Esophagus muscularis mucosa (tissue), 4 donors: ENCODE data around the gene PIP5KL1. TPM values are rescaled to one million over a fixed set of nuclear protein-coding genes. Genes with fewer than 3 reads are reported as not detected.

Source experiments
- DNase-seq: peaks from one replicate; pipeline ENCODE4 v3.0.0-alpha.2; 2017; ENCODE audit errors: extremely low spot score
- H3K27ac ChIP-seq, 4 donors: fragments of 200-600 bp; sonication (generic); replicated peaks in 1 of 4; 1 replicate in 3 of 4; 2 replicates in 1 of 4; pipeline ENCODE4 v1.5.1; 2016 to 2019; ENCODE audit warnings: mild to moderate bottlenecking in 1 of 4
- H3K27me3 ChIP-seq, 4 donors: fragments of 200-600 bp; sonication (generic); one replicate each; pipeline versions ENCODE4 v1.5.1 to v1.6.0; 2016 to 2019
- H3K36me3 ChIP-seq, 4 donors: fragments of 200-600 bp; sonication (generic); one replicate each; pipeline ENCODE4 v1.5.1; 2016 to 2019
- H3K4me1 ChIP-seq, 4 donors: fragments of 200-600 bp; sonication (generic); one replicate each; pipeline ENCODE4 v1.5.1; 2016 to 2019
- H3K4me3 ChIP-seq, 4 donors: fragments of 200-600 bp; sonication (generic); 1 replicate in 2 of 4; 2 replicates in 2 of 4; pipeline ENCODE4 v1.5.1; 2016 to 2019; ENCODE audit warnings: mild to moderate bottlenecking in 4 of 4, moderate library complexity in 1 of 4
- H3K9me3 ChIP-seq, 4 donors: fragments of 200-600 bp; sonication (generic); 1 replicate in 3 of 4; 2 replicates in 1 of 4; pipeline ENCODE4 v1.5.1; 2016 to 2019
- CTCF ChIP-seq, 3 experiments: fragments of 200-600 bp in 2 of 3; fragments of 450-650 bp in 1 of 3; sonication (generic) in 2 of 3; IDR thresholded peaks; one replicate each; pipeline ENCODE4 v1.5.1; 2017 to 2019; ENCODE audit warnings: antibody characterized with exemption in 3 of 3, mild to moderate bottlenecking in 2 of 3, moderate library complexity in 1 of 3
- EP300 ChIP-seq: sonication (generic); formaldehyde crosslinking; IDR thresholded peaks from one replicate; pipeline ENCODE4 v1.6.1; 2017; ENCODE audit warnings: antibody characterized with exemption
- POLR2A ChIP-seq: fragments of 450-650 bp; IDR thresholded peaks from one replicate; pipeline ENCODE4 v1.6.1; 2017; ENCODE audit warnings: antibody characterized with exemption, moderate library complexity, mild to moderate bottlenecking, low read depth
- POLR2AphosphoS5 ChIP-seq, 2 donors: sonication (generic); formaldehyde crosslinking; IDR thresholded peaks; one replicate each; pipeline ENCODE4 v1.6.1; 2017; ENCODE audit warnings: antibody characterized with exemption in 2 of 2
- WGBS: methylation state at CpG from one replicate; pipeline ENCODE4 v1.1.5; 2018; 5-methylcytosine and 5-hydroxymethylcytosine counted together
- intact Hi-C: fragments of 100-400 bp; cut with DNase I; formaldehyde crosslinking; loops from one replicate; pipeline ENCODE4 v1.15.1; 2023
- total RNA-seq, 4 donors: library from RNA; depleted of rRNA; stranded (reverse); fragments of >200 nt; gene quantifications; one replicate each; pipeline versions ENCODE4 v1.1.0 to v1.2.1, GENCODE V29; 2016

Gene PIP5KL1
- total RNA-seq, 4 donors from 2014 or later, result 1.3 to 2.8 (median 2.2) TPM

GRCh38 chr9:127923771-127924170, 6.8 kb downstream of the PIP5KL1 start:
- peaks cover 40 to 56% (median 49%) of the 10 kb centered on the region in 4 donors for H3K4me1 ChIP-seq
- H3K36me3 ChIP-seq, result no peaks in the 10 kb centered on the region
- peaks cover 0 to 61% (median 23%) of the 10 kb centered on the region in 4 donors for H3K27me3 ChIP-seq
- no peaks in the 10 kb centered on the region for H3K9me3 ChIP-seq
- TF ChIP-seq POLR2AphosphoS5 (IDR thresholded peaks at IDR 0.05) (no peak), EP300 (no peak), CTCF (IDR thresholded peaks at IDR 0.05) (no peak)
- no peak overlapping the region for H3K4me3 ChIP-seq
- no peak for DNase-seq
- intact Hi-C loops, result loop anchor here (2.0 to 10.0 kb wide), 4 partner anchors 121 to 419 kb away; partner anchors contain the start of genes CDK9 and FPGS
- 81% methylated on average over 8 of the region's 8 CpGs for WGBS
- H3K27ac ChIP-seq, result no peak overlapping the region

- TF ChIP-seq EP300, result no peak
- no peak for TF ChIP-seq CTCF (IDR thresholded peaks at IDR 0.05)
- no peak for TF ChIP-seq POLR2AphosphoS5 (IDR thresholded peaks at IDR 0.05)
- no peak for TF ChIP-seq POLR2A
- Histone ChIP-seq H3K4me1 (peaks cover 43 to 57% (median 51%) of the 10 kb centered on the region in 4 donors), H3K9me3 (no peaks in the 10 kb centered on the region), H3K27me3 (peaks cover 0 to 53% (median 19%) of the 10 kb centered on the region in 4 donors), H3K36me3 (no peaks in the 10 kb centered on the region), H3K4me3 (no peak overlapping the region), H3K27ac (no peak overlapping the region)
- 37% methylated on average over 6 of the region's 6 CpGs for WGBS
- intact Hi-C loops, result loop anchor here (2.0 to 10.0 kb wide), 4 partner anchors 121 to 418 kb away; partner anchors contain the start of genes CDK9 and FPGS
- no peak for DNase-seq
Observed at GRCh38 chr9:127923046-127923445, 7.5 kb downstream of the PIP5KL1 start.

DNA sequence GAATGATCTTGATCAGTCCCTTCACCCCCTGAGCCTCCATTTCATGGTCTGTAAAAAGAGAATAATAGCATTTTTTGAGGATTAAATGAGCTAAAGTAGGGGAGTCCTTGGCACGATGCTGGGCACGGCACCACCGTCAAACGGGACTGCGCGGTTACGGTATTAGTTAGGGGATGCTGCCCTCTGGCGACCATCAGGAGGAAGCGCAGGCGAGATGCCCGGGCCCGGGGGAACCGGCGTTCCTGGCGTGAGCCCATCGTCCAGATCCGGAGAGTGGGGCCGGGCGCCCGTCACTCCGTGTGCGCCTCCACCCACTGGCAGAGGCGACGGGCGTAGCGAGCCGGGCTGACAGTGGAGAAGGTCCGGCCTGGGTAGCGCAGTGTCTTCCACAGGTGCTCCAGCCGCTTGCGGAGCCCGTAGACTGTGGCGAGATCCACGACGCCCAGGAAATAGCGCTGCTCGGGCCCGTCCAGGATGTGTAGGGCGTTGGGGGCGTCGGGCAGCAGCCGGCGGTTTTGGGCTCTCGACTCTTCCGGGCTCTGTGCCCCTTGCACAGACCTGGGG, 8.9 kb downstream of the PIP5KL1 start:
- intact Hi-C loops, result loop anchor here (1.0 to 10.0 kb wide), 6 partner anchors 47 to 417 kb away; partner anchors contain the start of genes CDK9, FPGS and TOR2A
- Histone ChIP-seq H3K27ac (no peak overlapping the region), H3K36me3 (no peaks in the 10 kb centered on the region), H3K27me3 (peaks cover 0 to 39% (median 5%) of the 10 kb centered on the region in 4 donors), H3K4me1 (peaks cover 41 to 53% (median 47%) of the 10 kb centered on the region in 4 donors), H3K4me3 (peak overlapping the region; percentile 14 to 47 (median 24)), H3K9me3 (no peaks in the 10 kb centered on the region)
- TF ChIP-seq POLR2A (no peak), CTCF (IDR thresholded peaks at IDR 0.05) (peak; percentile 95 to 99 (median 97)), EP300 (no peak), POLR2AphosphoS5 (IDR thresholded peaks at IDR 0.05) (peak in 1 of 2 donors; percentile 57)
- WGBS, result 37% methylated on average over 15 of the region's 45 CpGs
- no peak for DNase-seq

DNA sequence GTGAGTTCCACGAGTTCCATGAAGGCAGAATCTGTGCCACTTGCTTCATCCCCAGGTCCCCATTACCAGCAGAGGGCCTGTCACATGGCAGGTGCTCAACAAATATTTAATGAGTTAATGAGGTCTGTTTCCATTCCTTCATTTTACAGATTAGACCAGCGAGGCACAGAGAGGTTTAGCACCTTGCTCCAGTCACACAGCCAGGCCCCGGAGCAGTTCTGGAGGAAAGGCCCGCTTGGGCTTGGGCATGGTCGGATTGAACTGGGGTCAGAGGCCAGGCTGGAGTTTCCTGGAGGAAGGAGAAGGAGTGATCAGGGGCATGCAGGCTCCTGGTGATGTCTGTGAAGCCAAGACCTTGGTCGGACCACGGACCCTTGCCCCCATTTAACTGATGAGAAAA, 9.8 kb downstream of the PIP5KL1 start:
- 74% methylated on average over 2 of the region's 7 CpGs for WGBS

More for the DNA sequence above, 9.8 kb downstream of the PIP5KL1 start:
- Histone ChIP-seq H3K36me3 (no peaks in the 10 kb centered on the region), H3K27me3 (peaks cover 0 to 31% (median 0%) of the 10 kb centered on the region in 4 donors), H3K4me3 (no peak overlapping the region), H3K27ac (no peak overlapping the region), H3K9me3 (no peaks in the 10 kb centered on the region), H3K4me1 (peaks cover 48 to 58% (median 54%) of the 10 kb centered on the region in 4 donors)
- intact Hi-C loops, result loop anchor here (1.0 to 10.0 kb wide), 5 partner anchors 46 to 416 kb away; partner anchors contain the start of genes CDK9, FPGS and TOR2A
- no peak for DNase-seq
- TF ChIP-seq CTCF (IDR thresholded peaks at IDR 0.05) (no peak), POLR2A (no peak), EP300 (no peak), POLR2AphosphoS5 (IDR thresholded peaks at IDR 0.05) (no peak)
